ENCODE measurements around the gene CSNK1G2.

CSNK1G2 gene

DNA sequence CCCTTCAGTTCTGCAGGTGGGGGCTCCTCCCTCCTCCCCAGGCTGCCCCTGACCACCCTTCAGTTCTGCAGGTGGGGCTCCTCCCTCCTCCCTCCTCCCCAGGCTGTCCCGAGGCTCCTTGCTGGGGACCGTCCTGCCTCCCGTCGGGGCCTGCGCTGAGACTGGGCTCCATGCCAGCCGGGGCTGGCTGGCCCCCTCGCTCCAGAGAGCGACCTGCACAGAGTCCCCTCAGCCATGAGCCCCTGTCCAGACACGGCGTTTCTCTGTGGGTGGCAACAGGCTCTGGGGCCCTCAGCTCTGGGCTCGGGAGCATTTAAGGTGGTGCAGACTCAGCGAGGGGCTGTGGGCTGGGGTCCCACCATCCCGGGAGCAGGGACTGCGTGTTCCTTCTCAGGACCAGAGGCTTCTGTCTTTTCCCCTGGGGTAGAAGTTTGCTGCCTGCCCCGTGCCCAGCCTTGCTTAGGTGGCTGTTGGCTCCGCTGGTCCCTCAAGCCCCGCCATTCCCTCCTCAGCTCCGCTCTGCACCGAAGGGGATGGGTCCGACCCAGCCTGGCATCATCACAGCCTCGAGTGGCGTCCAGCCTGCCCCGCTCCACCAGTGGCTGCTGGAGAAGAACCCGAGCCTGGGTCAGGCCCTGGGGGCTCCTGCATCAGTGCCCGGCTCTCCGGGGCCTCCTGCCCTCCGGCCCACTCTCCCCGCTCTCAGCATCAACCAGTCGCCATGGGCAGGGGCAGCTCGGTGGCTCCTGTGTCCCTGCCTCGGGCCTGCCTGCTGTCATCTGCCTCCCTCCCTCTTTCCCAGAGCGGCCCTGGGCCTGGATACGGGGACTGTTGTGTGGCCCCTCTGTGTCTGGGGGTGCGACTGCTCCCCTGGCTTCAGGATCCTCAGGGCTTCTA, 27.6 kb downstream of the CSNK1G2 start:
- no peak for DNase-seq (ENCODE audit: low spot score)

DNA sequence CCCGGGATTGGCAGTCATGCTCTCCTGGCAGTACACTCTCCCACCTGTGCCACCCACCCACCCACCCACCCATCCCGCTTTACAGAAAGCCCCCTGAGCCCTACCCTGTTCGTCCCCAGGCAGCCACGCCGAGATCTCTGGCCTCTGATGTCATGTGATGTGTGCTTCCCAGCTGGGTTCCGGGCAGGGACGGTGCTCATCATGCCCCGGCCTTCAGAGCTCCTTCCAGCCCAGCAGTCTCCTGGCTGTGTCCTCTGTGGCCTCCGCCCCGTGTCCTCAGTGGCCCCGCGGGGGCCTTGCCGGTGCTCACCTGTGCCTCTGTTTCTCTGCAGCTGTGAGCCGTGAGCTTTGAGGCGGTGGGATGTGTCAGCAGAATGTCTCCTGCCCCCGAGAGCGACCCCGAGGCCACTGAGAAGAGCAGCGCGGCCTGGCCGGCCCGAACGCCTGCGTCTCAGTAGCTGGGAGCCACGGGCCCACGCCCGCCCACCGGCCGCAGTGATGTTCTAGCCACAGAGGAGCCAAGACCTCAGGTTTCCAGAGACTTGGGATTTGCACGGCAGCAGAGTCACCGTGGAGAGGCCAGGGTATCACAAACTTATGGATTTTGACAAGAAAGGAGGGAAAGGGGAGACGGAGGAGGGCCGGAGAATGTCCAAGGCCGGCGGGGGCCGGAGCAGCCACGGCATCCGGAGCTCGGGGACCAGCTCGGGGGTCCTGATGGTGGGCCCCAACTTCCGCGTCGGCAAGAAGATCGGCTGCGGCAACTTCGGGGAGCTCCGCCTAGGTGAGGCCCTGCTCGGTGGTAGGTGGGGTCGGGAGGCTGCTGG, 28.4 kb downstream of the CSNK1G2 start:
- DNase-seq (ENCODE audit: low spot score), result no peak

DNA sequence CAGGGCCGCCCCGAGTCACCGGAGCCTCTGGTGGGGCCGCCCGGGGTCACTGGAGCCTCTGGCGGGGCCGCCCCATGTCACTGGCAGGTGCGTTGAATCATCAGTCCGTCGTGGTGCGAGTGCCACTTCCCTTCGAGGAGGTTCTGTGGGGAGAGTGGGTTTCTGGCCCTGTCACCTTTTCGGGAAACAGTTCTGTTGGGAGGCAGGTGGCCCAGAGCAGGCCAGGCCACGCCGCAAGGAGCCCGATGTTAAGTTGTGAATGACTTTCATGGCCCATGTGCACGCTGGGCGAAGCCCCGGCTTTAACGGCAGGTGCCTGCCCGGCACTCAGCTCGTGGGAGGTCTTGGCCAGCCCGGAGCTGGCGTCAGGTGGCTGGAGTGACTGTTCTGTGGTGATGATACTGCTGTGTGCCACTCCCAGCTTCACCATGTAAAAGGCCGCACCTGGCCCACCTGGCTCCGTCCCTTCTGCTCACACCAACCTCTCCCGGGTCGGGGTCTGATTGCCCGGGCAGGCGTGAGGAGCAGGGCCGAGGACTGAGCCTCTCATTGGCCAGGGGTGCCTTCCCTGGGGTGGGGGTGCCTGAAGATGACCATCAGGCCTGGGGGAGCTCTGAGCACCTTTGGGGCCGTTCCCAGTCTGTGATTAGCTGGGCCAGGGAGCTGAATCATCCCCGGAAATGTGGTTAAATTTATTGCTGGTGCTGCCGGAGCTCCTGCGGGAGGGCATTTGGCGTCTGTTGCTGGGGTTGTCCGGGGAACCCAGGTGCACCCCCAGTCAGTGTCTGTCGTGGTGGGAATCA, 29.2 kb downstream of the CSNK1G2 start:
- DNase-seq (ENCODE audit: low spot score), result no peak

DNA sequence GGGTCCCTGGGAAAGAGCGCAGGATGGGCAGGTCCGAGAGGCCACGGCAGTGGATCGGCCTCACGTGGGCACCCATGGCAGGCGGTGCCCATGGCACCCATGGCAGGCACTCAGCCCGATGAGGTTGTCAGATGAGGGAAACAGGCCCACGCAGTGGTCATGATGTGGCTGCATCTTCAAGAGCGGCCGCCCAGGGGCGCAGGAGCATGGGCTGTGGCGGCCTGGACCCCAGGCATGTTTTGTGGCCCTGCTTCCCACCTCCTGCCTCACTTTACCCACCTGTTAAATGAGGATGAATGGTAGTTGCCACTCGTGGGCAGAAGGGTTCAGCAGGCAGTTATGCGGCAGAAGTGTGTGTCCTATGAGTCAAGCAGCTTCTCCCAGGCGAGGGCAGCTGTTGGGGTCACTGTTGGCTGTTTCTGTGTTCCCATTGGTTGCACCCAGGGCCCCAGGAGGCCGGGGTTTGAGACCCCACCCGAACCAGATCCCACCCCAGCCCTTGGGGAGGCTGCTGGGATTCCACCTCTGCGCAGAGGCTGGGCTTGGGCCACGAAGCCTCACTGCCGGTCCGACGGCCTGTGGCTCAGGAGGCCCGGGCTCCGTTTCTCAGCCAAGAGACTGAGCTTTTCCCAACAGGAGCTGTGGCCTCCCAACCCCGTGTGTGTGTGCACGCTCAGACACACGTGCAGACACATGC, 30.0 kb downstream of the CSNK1G2 start:
- DNase-seq (ENCODE audit: low spot score), result no peak

DNA sequence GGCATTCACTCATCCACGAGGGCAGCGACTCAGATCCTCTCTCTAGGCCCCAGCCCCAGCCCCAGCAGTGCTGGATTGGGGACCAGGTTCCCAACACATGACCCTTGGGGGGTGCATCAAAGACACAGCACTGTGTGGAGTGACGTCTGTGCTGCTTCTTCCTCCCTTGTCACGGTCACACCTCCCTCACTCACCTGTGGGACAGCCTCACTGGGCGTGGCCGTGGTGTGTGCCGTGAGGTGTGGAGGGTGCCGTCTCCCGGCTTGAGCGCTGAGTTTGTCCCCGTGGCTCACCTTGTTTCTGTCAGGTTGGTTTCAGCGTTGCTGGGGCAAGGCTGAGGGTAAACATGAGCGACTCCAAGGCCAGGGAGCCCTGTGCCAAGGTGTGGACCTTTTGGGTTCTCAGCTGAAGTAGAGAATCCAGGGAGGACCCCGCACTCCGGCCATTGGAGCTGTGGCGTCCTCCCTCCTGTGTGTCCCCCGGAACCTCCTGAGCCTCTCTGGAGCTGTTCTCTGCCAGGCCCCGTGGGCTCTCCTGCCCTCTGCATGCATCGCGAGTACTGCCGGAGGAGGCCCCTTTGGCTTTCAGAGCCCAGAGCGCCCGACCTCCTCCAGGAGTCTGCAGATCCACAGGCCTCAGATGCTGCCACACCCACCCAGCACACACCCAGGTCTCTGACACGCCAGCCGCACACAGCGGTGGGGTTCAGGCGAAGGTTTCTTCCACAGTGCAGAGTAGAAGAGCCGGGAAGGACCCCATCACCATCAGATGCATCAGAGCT, 33.6 kb downstream of the CSNK1G2 start:
- DNase-seq (ENCODE audit: low spot score), result no peak

DNA sequence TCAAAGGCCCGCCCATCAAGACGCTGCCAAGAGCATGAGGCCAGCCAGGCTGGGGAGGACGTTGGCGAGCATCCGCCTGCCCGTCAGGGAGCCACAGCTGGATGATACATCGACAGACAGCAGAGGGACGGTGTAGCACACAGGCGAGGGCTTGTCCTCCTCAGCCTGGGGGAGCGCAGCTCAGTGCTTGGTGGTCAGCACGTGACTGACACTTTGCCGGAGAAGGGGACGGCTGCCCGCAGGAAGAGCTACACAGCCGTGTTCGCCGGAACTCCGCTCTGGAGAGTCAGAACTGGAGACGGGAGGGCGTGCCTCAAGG, 34.1 kb downstream of the CSNK1G2 start:
- DNase-seq (ENCODE audit: low spot score), result peak; percentile 79

DNA sequence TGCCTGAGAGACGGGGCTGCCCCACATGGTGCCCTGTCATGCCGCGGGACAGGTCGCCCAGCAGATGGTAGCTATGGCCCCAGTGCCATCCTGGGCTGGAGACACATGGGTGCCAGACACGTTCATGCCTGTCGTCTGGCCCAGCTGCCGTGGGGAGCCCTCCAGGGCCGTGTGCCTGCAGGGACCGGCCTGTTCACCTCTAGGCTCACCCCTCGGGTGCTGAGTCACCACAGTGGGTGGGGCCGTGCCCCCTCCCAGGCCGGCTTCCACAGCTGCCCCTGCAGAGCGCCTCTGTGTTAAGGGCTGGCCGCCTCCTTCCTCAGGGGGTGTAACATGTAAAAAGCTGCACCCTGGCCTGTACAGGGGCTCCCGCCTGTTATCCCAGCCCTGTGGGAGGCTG, 36.1 kb downstream of the CSNK1G2 start:
- no peak for DNase-seq (ENCODE audit: low spot score)

DNA sequence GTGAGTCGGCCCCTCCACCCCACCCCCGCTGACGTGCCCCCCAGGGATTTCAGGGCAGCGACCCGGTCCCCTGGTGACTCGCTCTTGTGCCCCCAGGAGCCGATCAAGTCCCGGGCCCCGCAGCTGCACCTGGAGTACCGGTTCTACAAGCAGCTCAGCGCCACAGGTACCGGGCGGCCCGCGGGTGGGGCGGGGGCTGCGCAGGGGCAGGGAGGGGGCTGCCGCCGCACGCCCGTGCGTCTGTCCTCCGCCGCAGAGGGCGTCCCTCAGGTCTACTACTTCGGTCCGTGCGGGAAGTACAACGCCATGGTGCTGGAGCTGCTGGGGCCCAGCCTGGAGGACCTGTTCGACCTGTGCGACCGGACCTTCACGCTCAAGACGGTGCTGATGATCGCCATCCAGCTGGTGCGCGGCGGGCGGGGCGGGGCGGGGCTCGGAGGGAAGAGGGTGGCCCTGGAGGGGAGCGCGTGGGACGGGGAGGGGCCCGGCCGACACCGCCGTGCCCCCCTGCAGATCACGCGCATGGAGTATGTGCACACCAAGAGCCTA, 37.4 kb downstream of the CSNK1G2 start:
- no peak for DNase-seq (ENCODE audit: low spot score)

DNA sequence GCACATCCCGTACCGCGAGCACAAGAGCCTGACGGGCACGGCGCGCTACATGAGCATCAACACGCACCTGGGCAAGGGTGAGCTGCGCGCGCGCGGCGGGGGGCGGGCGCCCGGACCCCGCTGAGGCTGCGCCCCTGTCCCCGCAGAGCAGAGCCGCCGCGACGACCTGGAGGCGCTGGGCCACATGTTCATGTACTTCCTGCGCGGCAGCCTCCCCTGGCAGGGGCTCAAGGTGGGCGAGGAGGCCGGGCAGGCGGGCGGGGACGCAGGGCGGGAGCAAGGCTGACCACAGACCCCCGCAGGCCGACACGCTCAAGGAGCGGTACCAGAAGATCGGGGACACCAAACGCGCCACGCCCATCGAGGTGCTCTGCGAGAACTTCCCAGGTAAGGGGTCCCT, 38.0 kb downstream of the CSNK1G2 start:
- no peak for DNase-seq (ENCODE audit: low spot score)

DNA sequence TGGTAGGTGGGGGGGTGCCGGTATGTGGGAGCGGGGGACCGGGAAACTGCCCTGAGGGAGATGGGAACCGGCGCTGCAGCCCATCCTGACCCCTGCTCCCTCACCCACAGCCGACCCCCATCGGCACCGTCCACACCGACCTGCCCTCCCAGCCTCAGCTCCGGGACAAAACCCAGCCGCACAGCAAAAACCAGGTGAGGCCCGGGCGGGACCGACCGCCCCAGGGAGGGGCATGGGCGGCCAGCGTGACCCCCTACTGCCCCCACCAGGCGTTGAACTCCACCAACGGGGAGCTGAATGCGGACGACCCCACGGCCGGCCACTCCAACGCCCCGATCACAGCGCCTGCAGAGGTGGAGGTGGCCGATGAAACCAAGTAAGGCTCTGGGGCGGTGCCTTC, 38.7 kb downstream of the CSNK1G2 start:
- DNase-seq (ENCODE audit: low spot score), result no peak

DNA sequence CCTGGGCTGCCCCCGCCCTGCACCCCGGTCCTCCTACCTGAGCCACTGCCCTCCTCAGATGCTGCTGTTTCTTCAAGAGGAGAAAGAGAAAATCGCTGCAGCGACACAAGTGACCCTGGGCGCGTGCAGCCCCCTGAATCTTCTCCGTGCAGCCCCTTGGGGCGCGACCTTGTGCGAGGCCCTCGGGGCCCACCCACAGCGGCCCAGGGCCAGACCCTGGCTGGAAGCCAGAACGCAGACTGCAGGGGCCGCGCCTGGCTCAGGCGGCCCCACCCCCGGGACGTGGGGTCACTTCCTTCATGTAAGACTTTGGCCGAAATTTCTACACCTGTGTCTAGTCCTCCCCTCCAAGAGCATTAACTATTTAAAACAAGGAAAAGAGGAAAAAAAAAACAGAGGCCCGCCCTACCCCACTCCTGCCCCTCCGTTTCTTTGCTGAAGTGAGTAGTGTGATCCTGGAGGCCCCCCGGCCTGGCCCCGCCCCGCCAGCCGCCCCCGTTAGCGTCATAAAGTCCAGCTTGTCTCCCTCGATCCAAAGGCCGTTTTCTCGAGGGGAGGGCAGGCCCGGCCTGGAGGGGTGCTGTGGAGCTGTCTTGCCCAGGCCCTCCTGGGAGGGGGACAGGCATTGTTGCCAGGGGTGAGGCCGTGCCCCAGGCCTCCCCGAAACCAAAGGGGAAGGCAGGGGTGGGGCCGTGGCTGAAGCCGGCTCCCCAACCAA, 39.3 kb downstream of the CSNK1G2 start:
- DNase-seq (ENCODE audit: low spot score), result no peak

DNA sequence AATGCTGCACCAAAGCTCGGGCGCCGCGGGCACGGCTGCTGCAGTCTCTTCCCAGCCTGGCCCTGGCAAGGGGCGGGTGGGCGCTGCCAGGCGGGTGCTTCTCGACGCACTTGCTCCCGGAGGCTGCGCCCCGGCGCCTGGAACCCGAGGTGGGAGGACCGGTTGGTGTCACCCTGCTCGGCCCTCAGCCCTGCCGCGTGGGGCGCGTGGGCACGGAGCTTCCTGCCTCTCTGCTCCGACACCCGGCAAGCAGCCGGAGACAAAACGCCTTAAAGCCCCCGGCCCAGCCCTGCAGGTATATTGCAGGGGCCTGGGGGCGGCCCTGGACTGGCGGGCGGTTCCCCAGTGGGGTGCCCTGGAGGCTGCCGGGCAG, 39.8 kb downstream of the CSNK1G2 start:
- no peak for DNase-seq (ENCODE audit: low spot score)

DNA sequence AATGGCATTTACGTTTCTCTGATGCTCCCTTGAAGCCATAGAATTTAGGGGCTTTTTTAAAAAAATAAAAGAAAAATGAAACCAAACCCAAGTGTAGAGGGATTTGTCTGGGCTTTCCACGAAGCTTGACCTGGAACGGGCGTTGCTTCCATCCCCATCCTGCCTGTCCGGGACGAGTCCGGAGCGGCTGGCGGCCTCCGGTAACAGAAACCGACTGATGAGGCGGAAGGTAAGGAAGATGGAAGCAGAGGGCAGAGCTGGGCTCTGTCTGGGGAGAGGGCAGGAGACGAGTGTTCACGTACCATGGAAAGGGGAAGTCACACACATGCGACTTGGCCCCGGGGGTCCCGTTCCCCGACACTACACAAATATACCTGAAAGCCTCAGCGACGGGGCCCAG, 40.3 kb downstream of the CSNK1G2 start:
- no peak for DNase-seq (ENCODE audit: low spot score)

DNA sequence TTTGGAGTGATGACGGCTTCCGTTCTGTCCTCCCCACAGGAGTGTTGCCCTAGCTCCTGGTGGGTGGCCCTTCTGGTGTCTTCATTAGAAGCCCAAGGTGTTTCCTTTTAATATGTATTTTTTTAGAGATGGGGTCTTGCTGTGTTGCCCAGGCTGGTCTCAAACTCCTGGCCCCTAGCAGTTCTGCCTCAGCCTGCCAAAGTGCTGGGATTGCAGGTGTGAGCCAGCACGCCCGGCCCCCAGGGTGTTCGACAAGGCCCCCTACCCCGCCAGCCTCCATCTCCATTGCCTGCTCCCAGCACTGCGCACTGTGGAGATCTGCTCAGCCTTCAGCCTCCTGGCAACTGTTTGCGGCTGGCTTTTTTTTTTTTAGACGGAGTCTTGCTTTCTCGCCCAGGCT, 43.4 kb downstream of the CSNK1G2 start:
- DNase-seq (ENCODE audit: low spot score), result no peak

DNA sequence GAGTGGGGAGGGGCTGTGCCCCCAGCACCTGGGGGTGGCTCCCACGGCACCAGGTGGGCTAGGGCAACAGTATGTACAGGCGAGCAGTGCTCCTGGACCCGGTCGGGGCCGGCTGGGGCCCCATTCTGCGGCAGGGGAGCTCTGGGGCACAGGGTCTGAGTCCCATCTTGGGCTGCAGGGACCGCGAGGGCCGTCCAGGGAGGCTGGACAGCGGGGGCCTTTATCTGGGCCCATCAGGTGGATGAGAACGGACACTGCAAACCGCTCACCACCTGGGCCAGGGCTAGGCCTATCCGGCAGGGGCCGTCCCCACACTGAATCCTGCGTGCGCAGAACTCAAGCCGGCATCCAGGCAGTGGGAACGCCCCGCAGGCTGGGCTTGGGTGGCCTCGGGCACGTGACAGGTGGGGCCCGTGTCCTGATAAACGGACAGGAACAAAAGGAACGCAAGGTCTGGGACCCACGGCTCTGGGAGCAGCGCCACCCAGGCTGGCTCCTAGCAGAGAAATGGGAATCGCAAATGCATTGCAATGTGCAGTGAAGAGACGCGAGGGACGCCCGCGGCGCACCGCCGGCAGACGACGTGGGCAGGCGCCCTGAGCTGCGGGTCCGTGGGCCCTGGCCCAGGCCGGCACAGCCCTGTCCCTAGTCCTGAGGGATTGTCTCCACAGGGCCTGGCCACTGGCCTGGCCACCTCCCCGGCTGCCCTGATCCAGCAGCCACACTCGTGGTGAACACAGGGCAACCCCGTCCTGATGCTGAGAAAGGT, 44.8 kb downstream of the CSNK1G2 start:
- DNase-seq (ENCODE audit: low spot score), result no peak

DNA sequence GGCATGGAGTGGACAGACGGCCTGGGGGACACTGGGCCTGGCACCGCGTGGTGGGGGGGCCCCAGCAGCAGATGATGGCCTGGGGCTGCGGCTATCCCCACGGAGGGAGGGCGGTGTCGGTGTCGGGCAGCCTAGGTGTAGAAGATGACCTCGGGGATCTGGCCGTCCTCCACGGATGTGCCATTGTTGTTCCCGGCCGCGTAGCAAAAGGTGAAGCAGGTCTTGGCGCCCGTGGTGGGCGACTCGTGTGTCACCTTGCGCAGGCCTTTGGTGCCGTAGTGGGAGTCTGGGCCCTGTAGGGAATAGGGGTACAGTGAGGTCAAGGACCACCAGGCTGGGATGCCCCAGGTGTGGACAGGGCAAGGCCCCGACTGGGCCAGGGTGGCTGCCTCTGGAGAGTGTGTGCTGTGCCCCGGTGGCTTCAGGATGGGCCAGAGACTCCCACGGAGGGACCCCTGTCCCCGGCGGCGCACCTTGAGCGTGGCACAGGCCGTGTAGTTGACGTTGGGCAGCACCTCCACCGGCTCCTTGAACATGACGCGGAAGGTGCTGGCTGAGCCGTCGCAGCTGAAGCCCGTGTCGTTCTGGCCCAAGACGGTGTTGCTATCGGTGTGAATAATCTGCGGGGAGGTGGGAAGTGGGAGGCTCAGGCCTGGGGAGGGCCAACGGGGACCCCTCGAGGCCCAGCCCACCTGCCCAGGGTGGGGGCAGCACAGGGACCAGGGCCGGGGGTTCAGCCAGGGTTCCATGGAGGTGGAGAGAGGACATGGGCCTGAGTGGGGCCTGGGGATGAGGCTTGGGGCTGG, 45.6 kb downstream of the CSNK1G2 start:
- no peak for DNase-seq (ENCODE audit: low spot score)

DNA sequence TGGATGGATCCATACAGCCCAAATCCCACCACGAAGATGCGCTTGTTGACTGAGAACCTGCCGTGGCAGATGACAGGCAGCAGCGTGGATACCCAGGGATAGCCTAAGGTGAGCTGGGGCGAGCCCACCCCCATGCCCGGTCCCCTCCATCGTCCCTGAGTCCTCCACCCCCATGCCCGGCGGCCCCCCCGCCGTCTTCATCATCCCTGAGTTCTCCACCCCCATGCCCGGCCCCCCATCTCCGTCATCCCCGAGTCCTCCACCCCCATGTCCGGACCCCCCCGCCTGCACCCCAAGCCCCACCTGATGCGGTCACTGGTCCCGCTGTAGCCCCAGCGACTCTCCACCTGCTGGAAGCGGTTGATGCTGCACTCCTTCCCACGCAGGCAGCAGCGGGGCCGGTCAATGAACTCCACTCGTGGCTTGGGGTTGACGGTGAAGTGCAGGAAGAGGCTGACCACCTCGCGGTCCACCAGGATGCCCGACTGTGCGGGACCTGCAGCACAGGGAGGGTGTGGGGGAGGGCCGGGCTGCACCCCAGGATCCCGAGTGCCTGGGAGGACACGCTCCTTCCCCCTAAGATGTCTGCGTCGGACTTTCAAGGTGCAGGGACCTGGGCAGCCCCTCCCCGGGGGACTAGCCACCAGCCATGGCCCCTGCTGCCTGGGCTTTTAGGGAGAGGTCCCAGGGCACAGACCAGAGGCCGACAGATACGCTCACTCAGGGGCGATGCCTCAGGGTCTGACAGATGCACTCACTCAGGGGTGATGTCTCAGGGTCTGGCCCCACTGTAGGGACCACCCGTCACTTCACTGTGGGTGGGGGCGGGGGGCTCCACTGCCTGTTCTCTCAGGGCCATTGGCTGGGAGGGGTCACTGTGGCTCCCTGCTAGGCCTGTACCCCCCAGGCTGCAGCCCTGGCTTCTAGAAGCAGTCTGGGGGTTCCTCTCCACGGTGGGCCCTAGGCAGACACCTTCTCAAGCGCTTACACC, 46.5 kb downstream of the CSNK1G2 start:
- DNase-seq (ENCODE audit: low spot score), result no peak
